H1 (cell line): ENCODE measurements around the gene KCTD8. TPM values are rescaled to one million over a fixed set of nuclear protein-coding genes. Genes with fewer than 3 reads are reported as not detected.

Experiments used
- ATF2 ChIP-seq: IDR thresholded peaks from 2 replicates; pipeline ENCODE4 v1.6.1; 2012; ENCODE audit warnings: low read length, inconsistent platforms
- polyA plus RNA-seq, 7 experiments: library from polyadenylated mRNA; depleted of rRNA in 3 of 7; stranded (reverse) in 5 of 7; unstranded in 2 of 7; fragments of >200 nt in 5 of 7; fragments of 200-250 nt in 2 of 7; gene quantifications; 1 replicate in 5 of 7; 2 replicates in 1 of 7; 4 replicates in 1 of 7; pipeline versions ENCODE4 v1.2.1 to v1.2.3, GENCODE V29; 2011 to 2013; ENCODE audit warnings: missing spikeins in 2 of 7, mixed read lengths in 2 of 7
- total RNA-seq: library from RNA; stranded (reverse); fragmentation: NEBNext Ultra II Directional; extraction: Animal tissue kit (Norgen Biotek cat#: 25700); gene quantifications from 2 replicates; pipeline ENCODE4 v1.2.1, GENCODE V29; 2021

KCTD8 gene
- total and polyA plus RNA-seq, 2 of the 8 experiments (the other 6 are each of a cell fraction or from before 2014, with no cell fraction given) = 2.9 to 3.7 TPM

GRCh38 chr4:44161756-44162155 is 286.9 kb downstream of the KCTD8 start (continued):
- TF ChIP-seq ATF2 = no peak
- TF ChIP-seq, all 59 proteins: peak for 0
